ENCODE measurements around the gene FRAT1.

- TF ChIP-seq SNAI2 (CRISPR knock-in tag; IDR thresholded peaks at IDR 0.05) (no peak), PATZ1 (CRISPR knock-in tag; IDR thresholded peaks at IDR 0.05; ENCODE audit: borderline replicate concordance) (no peak), ARNTL (CRISPR knock-in tag; IDR thresholded peaks at IDR 0.05; ENCODE audit: borderline replicate concordance, low read depth) (no peak), ZFP30 (CRISPR knock-in tag; IDR thresholded peaks at IDR 0.05) (no peak), ZNF8 (CRISPR knock-in tag; IDR thresholded peaks at IDR 0.05) (no peak), ZNF565 (CRISPR knock-in tag; conservative IDR thresholded peaks at IDR 0.05; ENCODE audit: low read depth) (no peak), ZFP3 (CRISPR knock-in tag; IDR thresholded peaks at IDR 0.05) (no peak), TCF4 (CRISPR knock-in tag; IDR thresholded peaks at IDR 0.05; ENCODE audit: borderline replicate concordance) (no peak)
Measured at GRCh38 chr10:97327348-97328294, 8.6 kb downstream of the FRAT1 start.

Measured in SK-N-SH treated with all-trans-retinoic acid at 6 μM for 48 hours (cell line).